Inflammatory macrophage treated with lipopolysaccharide for 1 hour (primary cell): ENCODE measurements around the gene SLC22A8.
"Not testable (repeated sequence)": the region's sequence is repeated elsewhere in the genome, so short reads cannot be mapped to it uniquely, and the experiment has no call there.

Source experiments
- DNase-seq, 2 donors: peaks; one replicate each; pipeline ENCODE4 v3.0.0-alpha.2; 2020 to 2022

Gene SLC22A8

GRCh38 chr11:62985041-62985750 lies 30.4 kb downstream of the SLC22A8 start:
- no peak for DNase-seq

- no peak for DNase-seq
Observed at GRCh38 chr11:62984451-62984991, 31.1 kb downstream of the SLC22A8 start, which contains the start of gene SLC22A6. SLC22A6 (minus strand) TSS chr11:62984967; CDS start chr11:62984690, 277 bp downstream.

DNA sequence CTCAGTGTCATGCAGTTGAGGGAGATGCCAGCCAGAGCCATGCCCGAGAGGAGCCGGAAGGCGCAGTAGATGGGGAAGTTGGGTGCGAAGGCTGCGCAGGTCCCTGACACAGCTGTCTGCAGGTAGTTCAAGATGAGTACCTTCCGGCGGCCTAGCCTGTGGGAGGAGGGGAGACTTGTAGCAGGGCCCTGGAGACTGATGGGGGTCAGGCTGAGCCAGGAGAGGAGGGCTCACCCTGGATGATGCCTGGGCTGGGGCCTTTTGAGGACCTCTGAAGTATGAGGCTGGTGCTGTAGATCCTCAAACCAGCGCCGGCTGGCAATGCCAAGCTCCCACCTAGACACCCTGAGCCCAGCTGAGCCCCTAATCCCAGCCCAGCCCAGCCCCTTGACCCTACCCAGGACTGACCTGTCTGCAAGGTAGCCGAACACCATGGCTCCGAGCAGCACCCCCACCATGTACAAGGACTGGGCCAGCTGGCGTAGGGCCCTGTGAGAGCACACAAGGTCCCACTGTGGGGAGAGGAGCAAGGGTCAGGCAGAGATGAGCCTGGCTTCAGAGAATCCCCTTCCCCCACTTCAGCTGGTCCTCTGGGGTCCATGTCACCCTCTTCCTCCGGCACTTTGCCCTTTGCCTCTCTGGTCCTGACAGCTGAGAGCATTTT lies 32.0 kb downstream of the SLC22A8 start:
- no peak for DNase-seq

- no peak for DNase-seq
Observed at GRCh38 chr11:62981743-62982142, 33.9 kb downstream of the SLC22A8 start.

- DNase-seq = no peak
Observed at GRCh38 chr11:62980133-62980760, 35.4 kb downstream of the SLC22A8 start.

- no peak for DNase-seq
Observed at GRCh38 chr11:62976109-62976508, 39.5 kb downstream of the SLC22A8 start.

- no peak for DNase-seq
Observed at GRCh38 chr11:62974848-62975522, 40.7 kb downstream of the SLC22A8 start.

DNA sequence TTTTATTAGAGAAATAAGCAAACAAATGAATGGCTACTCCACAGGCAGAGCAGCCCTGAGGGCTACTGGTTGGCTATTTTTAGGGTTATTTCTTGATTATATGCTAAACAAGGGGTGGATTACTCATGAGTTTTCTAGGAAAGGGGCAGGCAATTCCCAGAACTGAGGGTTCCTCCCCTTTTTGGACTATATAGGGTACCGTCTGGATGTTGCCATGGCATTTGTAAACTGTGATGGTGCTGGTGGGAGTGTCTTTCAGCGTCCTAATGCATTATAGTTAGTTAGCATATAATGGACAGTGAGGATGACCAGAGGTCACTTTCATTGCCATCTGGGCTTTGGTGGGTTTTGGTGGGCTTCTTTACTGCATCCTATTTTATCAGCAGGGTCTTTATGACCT lies 50.1 kb downstream of the SLC22A8 start:
- DNase-seq = no peak

DNA sequence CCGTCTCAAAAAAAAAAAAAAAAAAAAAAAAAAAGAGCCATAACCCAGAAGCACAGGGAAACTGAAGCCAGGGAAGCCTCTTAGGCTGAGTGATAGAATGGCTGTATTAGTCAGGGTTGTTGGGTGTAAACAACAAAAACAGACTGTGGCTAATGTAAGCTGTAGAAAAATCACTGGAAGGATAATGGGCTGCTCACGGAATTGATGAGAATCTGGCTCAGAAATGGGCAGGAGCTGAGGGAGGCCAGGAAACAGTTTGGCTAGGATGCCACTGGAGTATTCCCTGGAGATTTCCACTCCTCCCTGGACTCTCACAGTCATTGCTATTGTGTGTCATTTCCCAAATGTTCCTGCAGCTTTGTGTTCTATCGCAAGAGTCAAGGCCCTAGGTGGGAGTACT lies 53.2 kb downstream of the SLC22A8 start:
- no peak for DNase-seq

DNA sequence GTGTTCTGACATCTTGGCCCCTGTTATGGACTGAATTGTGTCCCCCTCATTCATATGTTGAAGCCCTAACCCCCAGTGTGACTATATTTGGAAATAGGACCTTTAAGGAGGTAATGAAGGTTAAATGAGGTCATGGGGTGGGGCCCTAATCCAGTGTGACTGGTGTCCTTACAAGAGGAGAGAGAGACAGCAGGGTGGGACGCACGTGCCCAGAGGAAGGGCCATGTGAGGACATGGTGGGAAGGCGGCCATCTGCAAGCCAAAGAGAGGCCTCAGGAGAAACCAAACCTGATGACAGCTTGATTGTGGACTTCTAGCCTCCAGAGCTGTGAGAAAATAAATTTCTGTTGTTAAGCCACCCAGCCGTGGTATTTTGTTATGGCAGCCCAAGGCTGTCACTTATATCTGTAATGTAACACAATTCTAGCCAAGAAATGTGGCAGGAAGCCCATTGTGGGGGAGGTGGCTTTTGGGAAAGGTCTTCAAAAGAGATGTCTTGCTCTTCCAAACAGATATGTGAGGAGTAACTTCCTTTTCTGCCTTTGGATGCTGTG lies 54.5 kb downstream of the SLC22A8 start:
- no peak for DNase-seq

- no peak for DNase-seq
Observed at GRCh38 chr11:62959422-62959980, 56.1 kb downstream of the SLC22A8 start.

DNA sequence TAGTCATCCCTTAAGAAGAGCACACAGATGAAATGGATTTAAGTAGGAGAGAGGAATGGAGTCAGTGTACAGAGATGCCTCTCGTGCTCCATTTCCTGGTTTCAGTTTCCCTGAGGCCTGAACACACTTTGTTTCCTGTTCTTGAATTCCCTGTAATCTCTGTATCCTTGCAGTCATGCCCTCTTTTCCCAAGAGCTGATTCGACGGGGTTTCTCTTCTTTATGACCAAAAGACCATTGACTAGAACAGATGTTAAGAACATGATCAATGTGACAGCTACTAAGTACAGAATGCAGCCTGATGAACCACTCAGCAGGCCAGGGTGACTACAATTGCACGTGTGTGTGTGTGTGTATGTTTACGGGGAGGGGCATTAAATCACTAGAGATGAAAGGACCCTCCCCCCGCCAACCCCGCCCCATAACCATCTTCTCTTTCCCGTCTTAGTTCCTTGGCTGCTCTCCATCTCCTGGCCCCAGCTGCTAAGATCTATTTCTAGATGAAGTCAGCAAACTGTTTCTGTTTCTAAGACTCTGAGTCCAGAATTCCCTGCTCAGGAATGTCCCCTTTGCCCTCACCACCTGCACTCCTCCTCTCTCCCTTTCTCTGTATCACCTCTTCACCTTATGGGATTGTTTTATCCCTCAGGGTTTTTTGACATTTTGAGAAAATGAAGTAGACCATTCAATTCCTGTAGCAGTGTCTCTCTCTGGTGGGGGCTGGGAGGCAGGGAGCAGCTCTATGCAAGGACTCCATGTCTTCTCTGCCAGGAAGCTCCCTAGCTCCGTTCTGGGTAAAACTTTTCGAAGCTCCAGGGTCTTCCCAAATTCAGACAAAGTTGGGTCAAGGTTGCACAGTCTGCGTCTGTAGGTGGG lies 56.9 kb downstream of the SLC22A8 start:
- no peak for DNase-seq

DNA sequence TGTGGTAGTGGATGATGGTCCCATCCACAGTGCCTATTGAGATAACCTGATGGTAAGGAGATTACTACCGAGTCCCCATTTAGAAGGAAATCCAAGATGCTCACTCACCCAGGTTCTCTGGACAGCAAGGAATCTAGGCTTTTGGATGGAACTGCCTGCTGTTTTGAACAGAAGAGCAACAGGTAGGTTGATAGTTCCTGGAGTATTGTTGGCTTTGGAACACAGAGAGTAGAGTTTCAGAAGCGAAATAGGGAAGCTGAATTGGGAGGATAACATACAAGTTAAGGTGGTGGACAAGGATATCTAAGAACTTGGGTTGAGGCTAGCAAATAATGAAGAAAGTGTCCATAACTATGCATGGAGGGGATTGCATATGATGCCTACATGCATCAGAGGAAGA lies 58.5 kb downstream of the SLC22A8 start:
- DNase-seq = no peak

- no peak for DNase-seq
Observed at GRCh38 chr11:62954478-62954877, 61.2 kb downstream of the SLC22A8 start.

DNA sequence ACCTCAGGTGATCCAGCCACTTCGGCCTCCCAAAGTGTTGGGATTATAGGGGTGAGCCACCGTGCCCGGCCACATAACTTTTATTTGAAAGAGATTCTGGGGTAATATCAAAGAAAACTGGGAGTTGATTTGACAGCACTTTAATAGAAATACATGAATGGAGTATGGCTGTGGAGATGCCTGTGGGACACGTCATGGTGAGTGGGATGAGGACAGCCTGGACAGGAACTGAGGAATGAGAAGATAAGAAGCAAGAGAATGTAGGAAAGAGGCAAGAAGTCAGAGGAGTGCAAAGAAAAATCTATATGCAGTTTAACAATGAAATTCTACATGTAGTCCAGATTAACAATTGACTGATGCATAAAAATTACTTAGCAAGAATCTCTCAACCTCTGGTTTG lies 61.8 kb downstream of the SLC22A8 start:
- no peak for DNase-seq

- no peak for DNase-seq
Observed at GRCh38 chr11:62948765-62949320, 66.8 kb downstream of the SLC22A8 start.

DNA sequence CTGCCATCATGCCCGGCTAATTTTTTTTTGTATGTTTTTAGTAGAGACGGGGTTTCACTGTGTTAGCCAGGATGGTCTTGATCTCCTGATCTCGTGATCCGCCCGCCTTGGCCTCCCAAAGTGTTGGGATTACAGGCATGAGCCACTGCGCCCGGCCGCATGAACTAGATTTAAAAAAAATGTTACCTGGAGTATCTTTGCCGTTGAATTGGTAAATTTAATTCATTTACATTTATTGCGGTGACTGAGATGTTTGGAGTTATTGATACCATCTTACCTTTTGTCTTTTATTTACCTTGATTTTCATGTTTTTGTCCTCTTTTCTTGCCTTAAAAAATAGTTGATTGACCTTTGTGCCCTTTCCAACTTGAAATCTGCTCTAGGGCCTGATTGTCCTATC lies 70.1 kb downstream of the SLC22A8 start:
- DNase-seq = not testable (repeated sequence)
